ENCODE results near the gene TM9SF1.

Gene TM9SF1

DNA sequence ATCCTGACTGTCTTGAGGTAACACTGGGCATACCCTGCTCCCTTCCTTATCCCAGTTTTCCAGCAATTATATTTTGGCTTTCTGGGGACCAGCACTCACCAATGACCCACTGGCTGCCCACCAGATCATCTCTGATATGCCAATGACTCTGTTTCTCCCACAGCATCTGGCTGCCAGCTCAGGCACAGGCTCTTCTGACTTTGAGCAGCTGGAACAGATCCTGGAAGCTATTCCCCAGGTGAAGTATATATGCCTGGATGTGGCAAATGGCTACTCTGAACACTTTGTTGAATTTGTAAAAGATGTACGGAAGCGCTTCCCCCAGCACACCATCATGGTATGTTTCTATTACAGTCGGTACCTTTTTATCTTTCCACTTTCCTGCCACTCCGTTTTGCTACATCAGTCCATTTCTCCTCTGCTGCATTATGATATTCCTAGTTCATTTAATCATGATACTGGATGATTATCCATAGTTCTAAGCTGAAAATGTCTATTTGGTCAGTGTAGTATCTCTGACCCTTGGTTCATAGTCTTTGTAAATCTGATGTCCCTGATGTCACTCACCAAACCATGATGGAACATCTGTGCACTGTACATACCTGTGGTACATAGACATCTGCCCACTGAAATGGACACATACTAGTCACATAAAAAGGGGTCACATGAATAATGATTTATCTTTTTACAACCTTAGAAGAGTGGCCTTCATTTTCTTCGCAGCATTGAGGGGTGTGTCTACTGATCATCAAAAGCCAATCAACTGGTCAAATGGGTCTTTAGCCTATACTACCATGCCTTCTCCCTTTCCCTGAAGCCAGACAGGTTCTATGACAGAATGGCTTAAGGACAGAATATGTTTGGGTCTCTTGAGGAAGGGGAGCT lies 40.8 kb upstream of the TM9SF1 start (continued):
- TF ChIP-seq TSHZ2 (CRISPR knock-in tag; IDR thresholded peaks at IDR 0.05) (no peak), ZFP30 (CRISPR knock-in tag; IDR thresholded peaks at IDR 0.05) (no peak), ZNF70 (CRISPR knock-in tag; IDR thresholded peaks at IDR 0.05) (no peak)

- TF ChIP-seq ZFP3 (CRISPR knock-in tag; IDR thresholded peaks at IDR 0.05), result no peak
- TF ChIP-seq ZC3H10 (CRISPR knock-in tag; IDR thresholded peaks at IDR 0.05), result no peak
- TF ChIP-seq SNAI2 (CRISPR knock-in tag; IDR thresholded peaks at IDR 0.05), result no peak
- no peak for TF ChIP-seq TSHZ2 (CRISPR knock-in tag; IDR thresholded peaks at IDR 0.05)
- no peak for TF ChIP-seq OSR1 (CRISPR knock-in tag; IDR thresholded peaks at IDR 0.05)
- no peak for TF ChIP-seq CSDC2 (CRISPR knock-in tag; IDR thresholded peaks at IDR 0.05)
- no peak for TF ChIP-seq ZNF565 (CRISPR knock-in tag; conservative IDR thresholded peaks at IDR 0.05; ENCODE audit: low read depth)
- TF ChIP-seq RARB (CRISPR knock-in tag; IDR thresholded peaks at IDR 0.05), result no peak
- TF ChIP-seq PATZ1 (CRISPR knock-in tag; IDR thresholded peaks at IDR 0.05; ENCODE audit: borderline replicate concordance), result no peak
- TF ChIP-seq ZFP30 (CRISPR knock-in tag; IDR thresholded peaks at IDR 0.05), result no peak
- no peak for TF ChIP-seq ZNF8 (CRISPR knock-in tag; IDR thresholded peaks at IDR 0.05)
- no peak for TF ChIP-seq CSRNP3 (CRISPR knock-in tag; IDR thresholded peaks at IDR 0.05)
- no peak for TF ChIP-seq TOX (CRISPR knock-in tag; IDR thresholded peaks at IDR 0.05; ENCODE audit: borderline replicate concordance)
- ATAC-seq, result no peak
Measured at GRCh38 chr14:24234095-24235005, 39.1 kb upstream of the TM9SF1 start.

DNA sequence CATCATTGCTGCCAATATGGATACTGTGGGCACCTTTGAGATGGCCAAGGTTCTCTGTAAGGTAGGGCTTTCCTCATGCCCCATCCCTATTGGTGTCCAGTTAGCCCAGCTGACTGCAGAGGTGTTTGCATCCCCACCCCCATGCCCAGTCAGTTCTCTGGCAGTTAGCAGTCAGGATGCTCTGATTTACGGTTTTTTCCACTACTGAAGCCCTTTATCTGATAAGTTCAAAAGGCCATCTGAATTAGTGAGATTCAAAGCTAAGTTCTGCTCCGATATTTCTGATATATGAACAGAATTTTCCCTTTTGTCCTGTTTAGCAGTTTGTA lies 38.3 kb upstream of the TM9SF1 start:
- no peak for TF ChIP-seq GLIS3 (CRISPR knock-in tag; IDR thresholded peaks at IDR 0.05)
- no peak for TF ChIP-seq ZNF8 (CRISPR knock-in tag; IDR thresholded peaks at IDR 0.05)

More for the DNA sequence above, 38.3 kb upstream of the TM9SF1 start:
- peak; percentile 24 for ATAC-seq
